ENCODE measurements around the gene PHLDB1.

- TF ChIP-seq POLR2A (IDR thresholded peaks at IDR 0.05; ENCODE audit: low read depth, low read length) (no peak), POLR2AphosphoS5 (IDR thresholded peaks at IDR 0.05; ENCODE audit: low read depth, low read length) (no peak), SPI1 (IDR thresholded peaks at IDR 0.05; ENCODE audit: low read depth, low read length) (no peak), TAF1 (IDR thresholded peaks at IDR 0.05; ENCODE audit: low read depth, low read length) (no peak)
Measured at GRCh38 chr11:118643995-118644345, 36.6 kb downstream of the PHLDB1 start.

Measured in GM12891 (cell line).